Spleen (tissue), 11 donors: ENCODE measurements around the gene LMLN. TPM values are rescaled to one million over a fixed set of nuclear protein-coding genes. Genes with fewer than 3 reads are reported as not detected.

Experiments used
- polyA plus RNA-seq, 3 donors: library from polyadenylated mRNA; stranded (reverse); fragments of 200-250 nt; gene quantifications; one replicate each; pipeline ENCODE4 v1.2.1, GENCODE V29; 2013
- small RNA-seq, 4 donors: library from RNA; depleted of rRNA; stranded (forward); fragments of <200 nt; gene quantifications; one replicate each; pipeline ENCODE3, GENCODE V24; 2016
- total RNA-seq, 7 donors: library from RNA; depleted of rRNA in 3 of 7; stranded (reverse); fragments of >200 nt in 3 of 7; fragmentation: NEBNext Ultra II Directional in 4 of 7; extraction: Animal tissue kit (Norgen Biotek cat#: 25700) in 4 of 7; gene quantifications; one replicate each; pipeline versions ENCODE4 v1.1.0 to v1.2.1, GENCODE V29; 2016 to 2021
- donor health status: healthy with polysubstance abuse.
- donor health status: DM: no; HTN: no; CAD: no; lungs with moderate emphysema.
- donor health status: DM: no; HTN: no; CAD: no.
- donor health status: Bipolar disorder and iron deficiency.
- donor health status: healthy.
- donor health status: DM: no; HTN: no; CAD: no.
- donor health status: DM: yes; HTN: yes; CAD: no.

The LMLN gene
- total and polyA plus RNA-seq, 10 donors: 0.52 to 5.9 (median 3.2) TPM

Small RNA genes within 50 kb of the gene (small RNA-seq; reads per million reads assigned to genes)
- gene RNU6-621P: 0 reads per million in 4 donors
- 0 reads per million in 4 donors for gene RNU6-821P

Other genes with a start within 250 kb of the LMLN start
- 100 to 1,000 TPM in 1 of 7 donors, 10 to 100 TPM in 6; 54.7 to 129 (median 69.6) TPM for gene RUBCN, start 223.3 kb upstream of the LMLN start, total RNA-seq
- 10 to 100 TPM in 2 of 3 donors, 1 to 10 TPM in 1; 7.5 to 19.5 (median 13.0) TPM for gene RUBCN, start 223.3 kb upstream of the LMLN start, polyA plus RNA-seq
- 10 to 100 TPM; 28.5 to 52.6 (median 42.7) TPM for gene FYTTD1, start 210.3 kb upstream of the LMLN start, total RNA-seq
- gene FYTTD1, start 210.3 kb upstream of the LMLN start, polyA plus RNA-seq: 10 to 100 TPM; 10.9 to 15.7 (median 12.0) TPM
- gene LRCH3, start 169.0 kb upstream of the LMLN start, total RNA-seq: 10 to 100 TPM; 56.1 to 86.2 (median 68.8) TPM
- 10 to 100 TPM in 1 of 3 donors, 1 to 10 TPM in 2; 7.7 to 13.1 (median 8.6) TPM for gene LRCH3, start 169.0 kb upstream of the LMLN start, polyA plus RNA-seq
- gene RPL35A, start 10.0 kb upstream of the LMLN start, total RNA-seq: 100 to 1,000 TPM; 618 to 926 (median 772) TPM
- 1,000 to 10,000 TPM; 2,909 to 3,288 (median 3,106) TPM for gene RPL35A, start 10.0 kb upstream of the LMLN start, polyA plus RNA-seq